ENCODE results near the gene EXOC3. TPM values are rescaled to one million over a fixed set of nuclear protein-coding genes. Genes with fewer than 3 reads are reported as not detected.

Gene EXOC3
- total RNA-seq, 4 donors from 2014 or later = 32.4 to 84.8 (median 49.2) TPM

- TF ChIP-seq CTCF (IDR thresholded peaks at IDR 0.05; ENCODE audit: low read depth) = no peak
Observed at GRCh38 chr5:514101-514485, 71.1 kb downstream of the EXOC3 start.

- no peak for TF ChIP-seq CTCF (IDR thresholded peaks at IDR 0.05; ENCODE audit: low read depth)
Observed at GRCh38 chr5:514673-515072, 71.7 kb downstream of the EXOC3 start.

- TF ChIP-seq CTCF (IDR thresholded peaks at IDR 0.05; ENCODE audit: low read depth) = no peak
Observed at GRCh38 chr5:515273-515836, 72.4 kb downstream of the EXOC3 start.

- no peak for TF ChIP-seq CTCF (IDR thresholded peaks at IDR 0.05; ENCODE audit: low read depth)
Observed at GRCh38 chr5:516338-516925, 73.5 kb downstream of the EXOC3 start.

Other genes with a start within 250 kb of the EXOC3 start
- 1 to 10 TPM; 4.9 to 6.5 (median 5.8) TPM for gene CCDC127, start 225.0 kb upstream of the EXOC3 start, total RNA-seq
- gene SDHA, start 224.9 kb upstream of the EXOC3 start, total RNA-seq = 100 to 1,000 TPM in 1 of 4 donors, 10 to 100 TPM in 3; 71.4 to 104 (median 72.1) TPM
- 10 to 100 TPM; 49.3 to 70.8 (median 62.1) TPM for gene PDCD6, start 171.5 kb upstream of the EXOC3 start, total RNA-seq
- gene AHRR, start 121.5 kb upstream of the EXOC3 start, total RNA-seq = 1 to 10 TPM in 1 of 4 donors, under 1 TPM in 3; 0.34 to 1.1 (median 0.46) TPM
- gene SLC9A3, start 81.3 kb downstream of the EXOC3 start, total RNA-seq = 1 to 10 TPM; 1.3 to 2.3 (median 1.6) TPM
- gene CEP72, start 169.2 kb downstream of the EXOC3 start, total RNA-seq = 1 to 10 TPM; 1.8 to 5.3 (median 2.9) TPM